Activated naive CD8-positive, alpha-beta T cell treated with anti-CD3 and anti-CD28 coated beads, Interleukin-2, amount 50 U/mL, for 16 hours (primary cell): ENCODE data around the gene MIA2.
"Not testable (repeated sequence)": the region's sequence is repeated elsewhere in the genome, so short reads cannot be mapped to it uniquely, and the experiment has no call there.

ENCODE experiments used
- DNase-seq: peaks from one replicate; pipeline ENCODE4 v3.0.0-alpha.2; 2020; ENCODE audit warnings: low read depth, low spot score

Gene MIA2

GRCh38 chr14:39266871-39267607, 33.3 kb downstream of the MIA2 start:
- peak; percentile 27 for DNase-seq

GRCh38 chr14:39267608-39268005, 33.9 kb downstream of the MIA2 start:
- DNase-seq = no peak

GRCh38 chr14:39268393-39268792, 34.7 kb downstream of the MIA2 start:
- no peak for DNase-seq

GRCh38 chr14:39272918-39273317, 39.2 kb downstream of the MIA2 start:
- no peak for DNase-seq

GRCh38 chr14:39275395-39275794, 41.7 kb downstream of the MIA2 start:
- DNase-seq = no peak

- no peak for DNase-seq
Observed at GRCh38 chr14:39276005-39276404, 42.3 kb downstream of the MIA2 start.

- no peak for DNase-seq
Observed at GRCh38 chr14:39276579-39277114, 42.9 kb downstream of the MIA2 start.

- no peak for DNase-seq
Observed at GRCh38 chr14:39279515-39279914, 45.8 kb downstream of the MIA2 start.

GRCh38 chr14:39280678-39281077, 47.0 kb downstream of the MIA2 start:
- not testable (repeated sequence) for DNase-seq

- DNase-seq = no peak
Observed at GRCh38 chr14:39289523-39289922, 55.8 kb downstream of the MIA2 start.

- DNase-seq = no peak
Observed at GRCh38 chr14:39291701-39292100, 58.0 kb downstream of the MIA2 start.

GRCh38 chr14:39293629-39294028, 59.9 kb downstream of the MIA2 start:
- no peak for DNase-seq

GRCh38 chr14:39300389-39300788, 66.7 kb downstream of the MIA2 start:
- DNase-seq = not testable (repeated sequence)

- no peak for DNase-seq
Observed at GRCh38 chr14:39302124-39302810, 68.6 kb downstream of the MIA2 start.

GRCh38 chr14:39303115-39303514, 69.4 kb downstream of the MIA2 start:
- no peak for DNase-seq

- DNase-seq = no peak
Observed at GRCh38 chr14:39307815-39308214, 74.1 kb downstream of the MIA2 start.

GRCh38 chr14:39310051-39310450, 76.3 kb downstream of the MIA2 start:
- DNase-seq = no peak

- DNase-seq = no peak
Observed at GRCh38 chr14:39315859-39316444, 82.2 kb downstream of the MIA2 start.

- DNase-seq = no peak
Observed at GRCh38 chr14:39316830-39317553, 83.3 kb downstream of the MIA2 start.

GRCh38 chr14:39318574-39318973, 84.9 kb downstream of the MIA2 start:
- DNase-seq = no peak

- no peak for DNase-seq
Observed at GRCh38 chr14:39319381-39319780, 85.7 kb downstream of the MIA2 start.

GRCh38 chr14:39320318-39320717, 86.6 kb downstream of the MIA2 start:
- no peak for DNase-seq
